ENCODE results near the gene C14orf180.

GRCh38 chr14:104632781-104633180 lies 53.2 kb downstream of the C14orf180 start:
- no peak for TF ChIP-seq TAF1 (IDR thresholded peaks at IDR 0.05; ENCODE audit: low read depth, low read length)
- TF ChIP-seq POLR2A (IDR thresholded peaks at IDR 0.05; ENCODE audit: low read depth, low read length): no peak
- TF ChIP-seq SPI1 (IDR thresholded peaks at IDR 0.05; ENCODE audit: low read depth, low read length): no peak
- no peak for TF ChIP-seq POLR2AphosphoS5 (IDR thresholded peaks at IDR 0.05; ENCODE audit: low read depth, low read length)
- no peak for TF ChIP-seq POU2F2 (IDR thresholded peaks at IDR 0.05; ENCODE audit: low read depth, low read length)
- TF ChIP-seq PAX5 (IDR thresholded peaks at IDR 0.05; ENCODE audit: insufficient read depth, low read length, severe bottlenecking): no peak
